NCI-H1417 (cell line): ENCODE results near the gene CEP97.
A peak's percentile ranks its signal among the peaks of the same experiment; 100 is the strongest.
"Not testable (repeated sequence)": the region's sequence is repeated elsewhere in the genome, so short reads cannot be mapped to it uniquely, and the experiment has no call there.

ENCODE experiments used
- DNase-seq, 3 experiments: peaks; one replicate each; lab custom pipeline; 2025; lab: John Stamatoyannopoulos, UW

Gene CEP97

GRCh38 chr3:101762041-101762646 is 37.7 kb downstream of the CEP97 start:
- no peak for DNase-seq

DNA sequence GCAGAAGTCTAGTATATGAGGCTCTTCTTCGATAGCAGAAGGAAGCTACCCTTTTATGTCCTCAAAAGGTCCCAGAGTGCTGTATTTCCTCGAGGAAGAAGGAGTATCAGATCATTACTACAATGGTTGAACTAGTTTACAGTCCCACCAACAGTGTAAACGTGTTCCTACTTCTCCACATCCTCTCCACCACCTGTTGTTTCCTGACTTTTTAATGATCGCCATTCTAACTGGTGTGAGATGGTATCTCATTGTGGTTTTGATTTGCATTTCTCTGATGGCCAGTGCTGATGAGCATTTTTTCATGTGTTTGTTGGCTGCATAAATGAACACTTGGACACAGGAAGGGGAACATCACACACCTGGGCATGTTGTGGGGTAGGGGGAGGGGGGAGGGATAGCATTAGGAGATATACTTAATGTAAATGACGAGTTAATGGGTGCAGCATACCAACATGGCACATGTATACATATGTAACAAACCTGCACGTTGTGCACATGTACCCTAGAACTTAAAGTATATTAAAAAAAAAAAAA is 53.4 kb downstream of the CEP97 start:
- not testable (repeated sequence) for DNase-seq

DNA sequence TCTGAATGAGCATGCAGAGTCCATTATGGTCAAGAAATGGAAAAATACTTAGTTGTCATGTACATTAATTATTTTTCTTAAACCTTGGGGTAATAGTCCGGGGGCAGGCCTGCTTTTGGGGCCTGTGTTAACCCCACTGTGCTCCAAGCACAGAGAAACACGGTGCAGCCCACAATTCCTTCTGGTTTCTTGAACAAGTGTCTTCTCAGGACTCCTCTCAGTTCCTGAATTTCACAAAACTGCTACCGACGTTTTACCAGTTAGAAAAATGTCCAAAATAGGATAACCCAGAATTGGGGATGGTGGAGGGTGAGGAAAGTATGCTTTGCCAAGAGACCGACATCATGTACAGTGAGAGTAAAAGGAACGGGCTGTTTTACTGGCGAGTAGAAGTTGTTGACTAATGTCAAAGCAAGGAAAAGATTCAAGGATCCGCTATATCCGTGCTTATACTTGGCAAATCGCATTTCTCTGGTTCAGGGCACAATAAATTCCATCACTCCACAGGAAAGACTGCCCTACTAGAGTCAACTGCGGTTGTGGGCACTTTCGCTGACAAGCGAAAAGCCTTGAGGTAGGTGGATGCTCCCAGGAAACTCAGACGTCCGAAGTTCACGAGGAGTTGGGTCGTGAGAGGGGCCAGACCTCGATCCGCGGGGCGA is 54.1 kb downstream of the CEP97 start:
- DNase-seq = no peak

DNA sequence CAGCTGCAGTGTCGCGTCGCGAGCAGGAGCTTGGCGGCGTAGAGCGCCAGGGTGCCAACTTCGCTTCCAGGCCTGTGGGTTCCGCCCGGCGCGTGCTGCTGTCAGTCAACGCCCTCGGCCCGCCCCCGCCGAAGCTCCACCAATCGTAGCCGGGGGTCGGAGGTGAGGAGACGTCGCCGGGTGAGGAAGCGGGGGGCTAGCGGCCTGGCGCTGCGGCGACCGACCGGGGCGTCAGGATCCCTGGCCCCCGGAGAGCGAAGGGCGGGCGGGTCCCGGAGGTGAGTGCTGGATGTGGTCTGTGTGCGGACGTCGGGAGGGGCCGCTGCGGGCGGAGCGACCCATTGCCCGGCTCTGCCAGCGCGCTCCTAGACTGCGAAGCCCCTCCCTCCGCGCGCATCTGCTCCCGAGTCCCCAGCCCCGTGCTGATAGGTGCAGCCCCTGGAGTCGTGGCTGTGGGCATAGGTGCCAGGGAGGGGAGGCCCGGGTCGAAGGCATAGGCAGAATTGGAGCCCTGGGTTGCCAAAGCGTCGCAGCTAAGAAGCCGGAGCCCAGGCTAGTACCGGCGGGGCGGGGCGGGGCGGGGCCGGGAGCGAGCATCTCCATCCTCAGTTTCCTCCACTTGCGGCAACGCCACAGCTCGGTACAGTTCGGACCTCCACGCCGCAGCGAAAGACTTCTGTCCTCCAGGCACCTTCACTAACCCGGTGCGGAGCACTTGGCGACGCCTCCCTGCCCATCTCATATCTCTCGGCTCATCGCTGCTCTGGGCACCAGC is 54.8 kb downstream of the CEP97 start, which contains the start of gene NXPE3:
Gene NXPE3 (plus strand): TSS at position 165 of the 775 bp plus-strand sequence. CDS start 6,386 bp downstream, outside the sequence.
- DNase-seq = peak; percentile 73 to 95 (median 93)

DNA sequence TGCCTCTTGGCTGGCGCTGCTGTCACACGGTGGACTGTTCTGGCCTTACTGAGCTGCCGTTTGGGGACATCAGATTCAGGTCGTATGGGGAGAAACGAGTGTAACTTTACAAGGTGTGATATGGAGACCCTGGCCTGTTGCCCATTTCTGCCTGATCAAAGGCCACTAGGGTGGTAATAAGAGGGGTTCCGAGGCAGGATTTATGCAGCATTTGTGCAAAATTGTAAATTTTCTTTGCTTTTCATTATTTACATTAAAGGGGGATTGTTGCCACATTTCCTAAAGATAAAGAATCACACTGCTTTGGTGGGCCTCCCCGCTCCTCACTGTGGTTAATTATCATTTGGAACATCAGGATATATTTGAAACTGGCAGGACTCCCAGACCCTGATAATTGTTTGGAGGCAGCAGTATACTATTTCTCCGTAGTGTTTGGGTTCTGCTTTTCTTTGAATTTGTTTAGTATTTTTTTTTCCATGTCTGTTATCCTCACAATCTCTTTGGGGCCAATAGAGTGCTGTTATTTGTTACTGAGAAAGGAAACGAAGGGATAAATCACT is 55.5 kb downstream of the CEP97 start:
- DNase-seq = no peak

GRCh38 chr3:101780661-101781060 is 56.2 kb downstream of the CEP97 start:
- DNase-seq = no peak

- DNase-seq = no peak
Measured at GRCh38 chr3:101781166-101781565, 56.8 kb downstream of the CEP97 start.

GRCh38 chr3:101784855-101785613 is 60.6 kb downstream of the CEP97 start:
- DNase-seq = no peak

DNA sequence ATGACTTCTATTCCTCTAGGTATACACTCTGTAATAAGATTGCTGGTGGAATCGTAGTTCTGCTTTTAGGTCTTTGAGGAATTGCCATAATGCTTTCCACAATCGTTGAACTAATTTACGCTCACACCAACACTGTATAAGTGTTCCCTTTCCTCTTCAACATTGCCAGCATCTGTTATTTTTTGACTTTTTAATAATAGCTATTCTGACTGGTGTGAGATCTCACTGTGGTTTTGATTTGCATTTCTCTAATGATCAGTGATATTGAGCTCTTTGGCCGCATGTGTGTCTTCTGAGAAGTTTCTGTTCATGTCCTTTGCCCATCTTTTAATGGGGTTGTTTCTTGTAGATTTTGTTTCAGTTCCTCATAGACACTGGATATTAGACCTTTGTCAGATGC is 67.4 kb downstream of the CEP97 start:
- DNase-seq = no peak

DNA sequence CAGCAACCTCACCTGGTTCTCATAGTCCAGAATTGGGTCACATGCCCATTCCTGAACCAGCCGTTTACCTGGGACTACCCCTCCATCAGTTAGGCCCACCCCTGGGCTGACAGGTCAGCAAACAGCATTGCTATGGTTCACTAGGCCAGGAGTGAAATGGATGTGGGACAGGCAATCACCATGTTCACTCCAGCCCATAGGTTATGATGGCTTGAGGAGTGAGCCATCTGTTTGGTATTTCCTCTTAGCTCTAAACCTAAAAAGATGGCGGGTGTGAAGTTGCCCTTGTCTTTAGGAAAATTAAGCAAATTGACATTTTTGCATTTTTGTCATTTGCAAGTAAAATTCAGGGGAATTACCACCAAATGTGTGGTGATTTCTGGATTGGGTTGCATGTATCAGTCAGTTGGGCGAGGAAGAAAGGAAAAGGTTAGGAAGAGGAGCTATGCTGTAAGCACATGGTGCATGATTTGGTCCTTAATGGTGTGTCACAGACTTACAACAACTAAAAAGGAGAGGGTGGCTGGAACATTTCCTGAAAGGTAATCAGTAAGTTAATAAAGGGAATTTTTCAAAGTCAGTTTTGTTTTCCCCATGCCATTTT is 71.8 kb downstream of the CEP97 start:
- DNase-seq = no peak

GRCh38 chr3:101801174-101801573 is 76.8 kb downstream of the CEP97 start:
- DNase-seq = no peak

GRCh38 chr3:101802179-101802578 is 77.8 kb downstream of the CEP97 start:
- no peak for DNase-seq

- DNase-seq = peak; percentile 21 to 78 (median 67)
Measured at GRCh38 chr3:101803173-101803782, 78.9 kb downstream of the CEP97 start.

- no peak for DNase-seq
Measured at GRCh38 chr3:101803939-101804338, 79.5 kb downstream of the CEP97 start.

GRCh38 chr3:101806491-101806890 is 82.1 kb downstream of the CEP97 start:
- DNase-seq = no peak

DNA sequence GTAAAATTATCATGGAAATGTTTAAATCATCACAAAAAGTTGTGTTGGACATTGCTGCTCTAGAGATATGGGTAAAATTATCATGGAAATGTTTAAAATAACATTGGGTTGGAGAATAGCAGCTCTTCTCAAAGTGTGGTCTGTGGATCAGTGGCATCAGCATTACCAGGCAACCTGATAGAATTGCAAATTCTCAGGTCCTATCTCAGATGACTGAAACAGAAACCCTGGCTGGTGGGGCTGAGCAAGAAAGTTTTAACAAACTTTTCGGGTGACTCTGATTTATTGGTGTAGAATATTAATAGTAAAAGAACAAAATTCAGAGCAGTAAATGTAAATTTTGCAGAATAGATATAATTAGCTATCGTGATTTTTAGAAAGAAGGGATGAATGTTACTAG is 83.5 kb downstream of the CEP97 start:
- no peak for DNase-seq

GRCh38 chr3:101809178-101810021 is 85.0 kb downstream of the CEP97 start:
- DNase-seq = peak in 1 of 3 experiments; percentile 50

GRCh38 chr3:101810022-101810418 is 85.6 kb downstream of the CEP97 start:
- no peak for DNase-seq

DNA sequence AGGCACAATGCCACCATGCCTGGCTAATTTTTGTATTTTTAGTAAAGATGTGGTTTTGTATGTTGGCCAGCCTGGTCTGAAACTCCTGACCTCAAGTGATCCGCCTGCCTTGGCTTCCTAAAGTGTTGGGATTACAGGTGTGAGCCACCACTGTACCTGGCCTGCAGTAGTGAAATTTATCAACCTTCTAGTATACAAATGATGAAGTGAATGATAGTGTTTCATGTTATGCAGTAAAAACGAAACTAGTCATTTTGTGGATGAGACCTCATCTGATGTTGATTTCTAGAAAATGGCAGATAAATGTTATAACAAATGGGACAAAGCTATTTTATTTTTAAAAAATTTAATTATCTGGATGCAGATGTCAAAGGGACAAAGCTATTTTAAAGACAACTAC is 87.5 kb downstream of the CEP97 start:
- DNase-seq = no peak

DNA sequence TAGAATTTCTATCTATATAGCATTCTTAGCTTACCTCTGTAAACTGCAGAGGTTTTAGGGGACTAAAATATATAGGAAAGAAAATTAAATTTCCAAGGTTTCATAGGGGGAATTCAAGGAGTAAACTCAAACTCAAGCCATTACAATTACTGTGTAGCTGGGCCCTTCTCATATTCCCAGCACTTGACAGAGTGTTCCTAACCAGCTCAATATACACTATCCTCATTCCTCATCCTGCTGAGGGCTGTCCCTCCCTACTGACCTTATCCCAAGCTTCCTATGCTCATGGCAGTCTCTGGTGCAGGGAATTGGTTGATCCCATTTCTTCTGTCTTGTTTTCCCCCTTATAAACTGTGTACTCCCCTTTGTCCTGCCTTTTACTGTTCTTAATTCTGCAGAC is 88.5 kb downstream of the CEP97 start:
- no peak for DNase-seq
